DMS 273 treated with DMSO at 0.1 percent for 48 hours (cell line): Measurements from ENCODE around the gene STAP2.

ENCODE experiments used
- DNase-seq: peaks from one replicate; lab custom pipeline; 2025; lab: John Stamatoyannopoulos, UW

The STAP2 gene

DNA sequence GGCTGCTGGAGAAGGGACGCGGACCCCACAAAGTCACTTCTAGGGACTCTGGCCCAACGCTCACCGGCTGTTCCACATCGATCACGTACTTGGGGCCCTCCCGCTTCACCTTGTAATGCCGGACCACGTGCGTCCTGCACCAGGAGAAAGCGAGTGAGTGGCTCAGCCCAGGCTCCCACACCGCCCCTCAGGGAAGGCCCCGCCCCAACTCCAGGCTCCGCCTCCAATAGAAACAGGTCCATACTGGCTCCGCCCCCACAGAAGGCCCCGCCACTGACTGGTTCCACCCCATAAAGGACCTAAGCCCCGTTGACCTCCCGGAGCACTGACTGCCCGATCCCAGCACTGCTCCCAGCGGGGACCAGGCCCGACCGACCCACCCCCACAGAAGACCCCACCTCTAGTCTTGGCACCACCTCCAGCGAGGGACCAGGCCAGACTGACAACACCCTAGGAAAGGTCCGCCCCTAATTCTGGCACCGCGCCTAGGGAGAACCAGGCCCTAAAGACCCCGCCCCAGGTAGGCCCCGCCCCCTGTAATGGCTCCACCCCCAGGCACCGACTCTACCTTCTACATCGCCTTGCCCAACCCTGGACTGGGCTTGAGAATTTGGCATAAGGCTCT is 11.3 kb downstream of the STAP2 start:
- no peak for DNase-seq

DNA sequence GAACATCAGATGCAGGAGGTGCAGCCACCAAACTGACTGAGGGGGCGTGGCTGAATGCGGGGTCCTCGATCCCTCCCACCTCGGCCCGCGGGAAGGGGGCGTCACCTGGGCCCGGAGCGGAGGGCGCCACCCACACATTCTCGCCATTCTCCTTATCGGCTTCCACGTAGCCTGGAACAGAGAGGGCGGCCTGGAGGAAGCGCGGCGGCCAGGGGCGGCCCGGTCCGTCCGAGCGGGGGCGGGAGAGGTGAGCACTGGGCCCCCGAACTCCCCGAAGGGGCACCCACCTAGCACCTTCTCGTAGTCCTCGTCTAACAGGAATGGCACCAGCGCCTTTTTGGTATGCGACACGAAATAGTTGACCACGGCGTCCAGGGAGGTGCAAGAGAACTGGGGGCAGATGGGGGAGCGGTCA is 11.8 kb downstream of the STAP2 start:
- DNase-seq, result no peak

DNA sequence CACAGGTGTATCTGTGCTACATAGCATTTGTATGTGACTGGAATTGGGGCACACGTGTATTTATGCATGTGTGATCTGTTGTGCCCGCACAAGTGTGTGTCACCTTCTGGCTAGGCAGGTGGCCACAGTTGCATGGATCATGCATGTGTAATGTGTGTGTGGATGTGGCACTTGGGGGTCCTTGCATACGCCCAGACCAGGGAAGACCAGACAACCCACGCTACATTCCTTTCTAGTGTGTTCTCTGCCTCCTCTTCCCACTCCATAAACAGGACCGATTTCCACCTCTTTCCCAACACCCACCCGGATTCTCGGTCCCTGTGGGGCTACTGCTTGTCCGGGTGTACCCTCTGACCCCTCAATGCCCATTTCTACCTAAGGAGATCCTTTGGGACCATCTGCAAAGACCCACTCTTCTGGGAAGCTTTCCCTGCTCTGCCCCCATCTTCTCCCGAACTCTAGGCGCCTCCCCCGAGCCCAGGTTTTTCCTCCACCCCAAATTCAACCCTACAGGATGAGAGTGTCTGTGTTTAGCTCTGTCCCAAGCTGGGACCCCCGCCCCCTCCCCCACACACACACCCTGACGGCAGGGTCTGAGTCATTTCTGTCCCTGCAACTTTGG is 12.3 kb downstream of the STAP2 start:
- DNase-seq, result no peak

DNA sequence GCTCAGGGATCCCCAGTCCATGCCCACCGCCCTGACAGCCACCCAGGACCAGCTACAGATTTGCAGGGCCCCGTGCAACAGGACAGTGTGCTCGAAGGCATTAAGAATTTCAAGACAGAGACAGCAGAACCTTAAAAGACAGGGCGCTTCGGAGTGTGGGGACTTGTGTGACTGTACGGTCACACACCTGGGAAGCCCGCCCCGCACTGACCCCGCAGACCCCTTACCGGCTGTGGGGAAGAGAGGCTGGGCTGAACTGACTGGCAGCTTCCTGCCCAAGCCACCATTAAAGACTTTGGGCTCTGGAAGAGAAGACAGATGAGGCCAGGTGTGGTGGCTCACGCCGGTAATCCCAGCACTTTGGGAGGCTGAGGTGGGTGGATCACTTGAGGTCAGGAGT is 14.4 kb downstream of the STAP2 start:
- no peak for DNase-seq

DNA sequence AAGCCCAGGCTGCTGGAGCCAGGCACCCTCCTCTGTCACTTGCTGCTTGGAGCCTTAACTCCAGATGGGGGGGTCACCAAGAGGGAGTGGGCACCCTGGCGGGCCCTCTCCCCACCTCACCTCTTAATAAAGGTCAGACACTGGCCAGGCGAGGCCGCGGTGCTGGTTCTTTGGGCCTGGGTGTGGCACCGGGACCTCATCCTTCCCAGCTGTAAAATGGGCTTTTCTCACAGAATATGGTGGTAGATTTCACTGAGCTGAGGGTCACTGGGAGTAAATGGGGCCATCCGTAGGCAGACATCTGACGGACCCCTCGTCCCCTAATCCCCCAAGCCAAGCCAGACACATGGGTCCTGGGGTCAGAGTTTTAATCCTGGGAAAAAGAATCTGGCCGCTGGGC is 14.9 kb downstream of the STAP2 start:
- no peak for DNase-seq

DNA sequence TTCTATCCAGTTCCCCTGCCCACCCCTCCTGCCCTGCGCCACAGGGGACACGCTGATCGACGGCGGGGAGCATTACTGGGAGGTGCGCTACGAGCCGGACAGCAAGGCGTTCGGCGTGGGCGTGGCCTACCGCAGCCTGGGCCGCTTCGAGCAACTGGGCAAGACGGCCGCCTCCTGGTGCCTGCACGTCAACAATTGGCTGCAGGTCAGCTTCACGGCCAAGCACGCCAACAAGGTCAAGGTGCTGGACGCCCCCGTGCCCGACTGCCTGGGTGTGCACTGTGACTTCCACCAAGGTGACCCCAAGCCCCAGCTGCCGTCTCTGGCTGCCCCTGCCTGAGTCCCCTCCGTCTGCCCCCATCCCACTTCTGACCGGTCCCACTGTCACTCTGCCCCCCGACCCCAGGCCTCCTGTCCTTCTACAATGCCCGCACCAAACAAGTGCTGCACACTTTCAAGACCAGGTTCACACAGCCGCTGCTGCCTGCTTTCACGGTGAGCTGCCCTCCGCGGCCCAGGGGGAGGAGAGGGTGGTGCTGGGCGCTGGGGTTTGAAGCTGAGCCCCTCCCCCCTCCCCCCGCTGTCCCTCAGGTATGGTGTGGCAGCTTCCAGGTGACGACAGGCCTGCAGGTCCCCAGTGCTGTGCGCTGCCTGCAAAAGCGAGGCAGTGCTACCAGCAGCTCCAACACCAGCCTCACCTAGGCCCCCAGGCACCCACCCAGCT is 15.5 kb downstream of the STAP2 start:
- DNase-seq, result no peak

DNA sequence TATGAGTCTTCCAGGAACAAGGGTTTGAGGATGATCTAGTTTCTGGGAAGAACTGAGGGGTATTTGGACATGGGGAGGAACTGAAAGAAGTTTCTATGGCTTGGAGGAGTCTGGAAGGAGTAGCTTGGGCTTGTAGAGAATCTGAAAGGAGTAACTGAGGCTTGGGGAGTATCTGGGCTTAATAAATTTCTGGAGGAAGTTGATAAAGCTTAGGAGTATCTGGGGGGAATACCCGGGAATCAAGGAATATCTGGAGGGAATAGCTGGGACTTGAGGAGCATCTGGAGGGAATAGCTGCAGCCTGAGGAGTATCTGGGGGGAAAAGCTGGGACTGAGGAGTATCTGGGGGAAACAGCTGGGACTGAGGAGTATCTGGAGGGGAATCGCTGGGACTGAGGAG is 18.2 kb downstream of the STAP2 start:
- no peak for DNase-seq

DNA sequence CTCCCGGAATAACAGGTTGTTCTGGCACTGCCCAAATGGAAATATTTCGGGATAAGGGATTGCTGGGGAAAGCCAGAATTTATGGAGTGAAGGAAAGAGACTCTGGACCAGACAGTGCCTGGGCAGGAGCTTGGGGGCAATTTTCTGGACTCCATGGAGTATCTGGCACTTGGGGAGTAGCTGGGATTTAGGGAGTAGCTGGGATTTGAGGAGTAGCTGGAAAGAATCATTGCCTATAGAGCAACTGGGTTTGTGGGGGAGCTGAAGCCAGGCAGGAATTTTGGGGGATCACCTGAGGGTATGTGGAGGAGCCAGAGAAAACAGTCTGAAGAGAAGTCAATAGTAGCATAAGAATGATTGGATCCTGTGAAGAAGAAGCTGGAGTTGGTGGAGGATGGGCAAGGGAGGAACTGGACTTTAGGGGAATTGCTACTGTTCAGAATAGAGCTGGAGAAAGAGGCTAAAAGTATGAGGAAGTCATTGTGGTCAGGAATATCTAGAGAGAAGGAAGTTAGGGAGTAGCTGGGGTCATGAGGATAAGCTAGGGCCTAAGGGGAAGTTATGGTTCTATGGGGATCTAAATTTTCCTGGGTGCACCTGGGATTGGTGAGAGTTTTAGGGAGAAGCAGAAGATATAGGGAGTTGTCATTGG is 19.4 kb downstream of the STAP2 start:
- DNase-seq, result no peak

DNA sequence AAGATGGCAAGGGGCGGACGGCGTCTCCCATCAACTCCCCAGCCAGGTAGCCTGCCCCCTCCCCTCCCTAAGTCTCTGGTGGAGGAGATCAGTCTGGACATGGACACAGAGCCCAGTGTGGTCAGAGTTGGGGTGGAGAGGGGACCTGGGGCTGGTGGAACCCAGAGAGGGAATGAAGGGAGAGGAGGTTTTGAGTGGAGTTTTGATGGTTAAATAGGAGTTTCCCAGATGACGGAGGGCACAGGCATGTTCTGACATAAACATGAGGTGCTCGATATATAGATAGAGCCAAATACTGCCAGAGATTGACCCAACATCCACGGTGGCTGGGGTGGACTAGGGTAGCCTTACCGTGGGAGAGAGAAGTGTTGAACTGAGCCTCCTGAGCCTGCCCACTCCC is 20.2 kb downstream of the STAP2 start:
- DNase-seq, result no peak

DNA sequence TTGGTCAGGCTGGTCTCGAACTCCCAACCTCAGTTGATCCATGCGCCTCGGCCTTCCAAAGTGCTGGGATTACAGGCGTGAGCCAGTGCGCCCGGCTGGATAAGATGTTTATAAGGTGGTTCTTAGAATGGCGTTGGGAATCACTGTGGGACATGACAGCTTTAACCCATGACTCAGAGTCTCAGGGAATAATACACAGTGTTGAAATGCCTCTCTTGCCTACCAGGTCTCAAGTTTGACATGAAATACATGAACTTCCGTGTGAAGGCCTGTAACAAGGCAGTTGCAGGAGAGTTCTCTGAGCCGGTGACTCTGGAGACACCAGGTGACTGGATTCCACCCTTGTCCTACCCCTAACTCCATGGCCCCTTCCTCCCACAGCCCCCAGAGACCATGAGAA is 21.7 kb downstream of the STAP2 start:
- no peak for DNase-seq

DNA sequence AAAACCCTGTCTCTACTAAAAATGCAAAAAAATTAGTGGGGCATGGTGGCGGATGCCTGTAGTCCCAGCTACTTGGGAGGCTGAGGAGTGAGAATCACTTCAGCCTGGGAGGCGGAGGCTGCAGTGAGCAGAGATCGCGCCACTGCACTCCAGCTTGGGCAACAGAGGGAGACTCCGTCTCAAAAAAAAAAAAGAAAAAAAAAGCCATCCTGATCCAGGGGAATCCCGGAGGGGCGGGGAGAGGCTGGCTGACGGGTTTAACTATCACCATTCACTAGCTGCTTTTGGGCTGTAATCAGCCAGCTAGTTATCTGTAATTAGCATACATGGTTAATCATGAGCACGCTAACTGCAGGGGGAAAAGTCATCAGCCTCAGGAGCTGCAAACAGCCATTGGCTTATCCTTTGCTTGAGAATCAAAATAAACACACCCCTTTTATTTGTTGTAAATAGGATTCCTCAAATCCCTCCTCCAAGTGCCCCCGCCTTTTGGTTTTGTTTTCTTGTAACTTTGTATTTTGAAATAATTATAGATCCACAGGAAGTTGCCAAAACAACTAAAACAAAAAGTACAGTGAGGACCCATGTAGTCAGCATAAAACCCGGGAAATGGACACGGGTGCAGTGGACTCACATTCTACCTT is 24.7 kb downstream of the STAP2 start:
- no peak for DNase-seq

DNA sequence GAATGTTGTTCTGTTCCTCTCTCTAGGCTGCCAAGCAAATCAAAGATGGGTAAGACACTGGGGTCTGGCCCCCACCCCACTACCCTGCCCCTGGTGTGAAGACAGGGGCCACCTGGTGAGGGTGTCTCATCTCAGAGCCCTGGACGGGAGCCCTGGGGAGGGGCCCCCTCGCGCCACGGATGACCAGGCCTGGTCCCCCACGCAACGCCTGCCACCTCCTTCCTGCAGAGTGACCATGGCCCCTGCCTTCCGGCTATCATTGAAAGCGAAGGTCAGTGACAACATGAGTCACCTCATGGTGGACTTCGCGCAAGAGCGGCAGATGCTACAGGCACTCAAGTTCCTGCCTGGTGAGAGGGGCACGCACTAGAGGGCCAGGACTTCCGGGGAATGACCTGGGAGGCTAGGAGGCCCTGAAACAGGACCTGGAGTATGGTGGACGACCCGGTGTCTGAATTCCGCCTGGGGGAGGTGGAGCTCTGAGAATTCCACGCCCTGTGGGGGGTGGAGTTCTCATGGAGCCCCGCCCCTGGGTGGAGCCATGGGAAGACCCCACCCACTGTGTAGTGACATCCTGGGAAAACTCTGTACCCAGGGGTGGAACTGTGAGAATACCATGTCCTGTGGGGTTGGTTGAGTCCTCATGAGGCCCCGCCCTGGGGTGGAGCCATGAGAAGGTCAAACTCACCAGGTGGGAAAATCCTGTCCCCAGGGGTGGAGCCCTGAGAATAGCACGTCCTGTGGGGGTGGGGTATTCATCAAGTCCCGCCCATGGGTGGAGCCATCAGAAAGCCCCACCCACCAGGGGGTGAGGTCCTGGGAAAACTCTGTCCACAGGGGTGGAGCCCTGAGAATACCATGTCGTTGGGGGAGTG is 28.1 kb downstream of the STAP2 start:
- DNase-seq, result no peak

DNA sequence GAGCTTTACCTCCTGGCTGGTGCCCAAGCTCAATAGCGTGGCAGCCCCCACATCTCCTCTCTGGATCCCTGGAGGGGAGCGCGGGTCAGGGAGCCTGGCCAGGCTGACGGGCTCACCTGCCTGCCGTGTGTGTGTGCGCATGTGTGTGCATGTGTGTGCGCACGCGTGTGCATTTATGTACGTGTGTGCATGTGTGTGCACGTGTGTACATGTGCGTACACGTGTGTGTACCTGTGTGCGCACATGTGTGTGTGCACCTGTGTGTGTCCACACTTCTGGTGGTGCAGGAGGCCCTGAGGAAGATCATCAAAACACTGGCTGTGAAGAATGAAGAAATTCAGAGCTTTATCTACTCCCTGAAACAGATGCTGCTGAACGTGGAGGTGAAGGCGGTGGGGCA is 33.0 kb downstream of the STAP2 start:
- DNase-seq, result no peak

DNA sequence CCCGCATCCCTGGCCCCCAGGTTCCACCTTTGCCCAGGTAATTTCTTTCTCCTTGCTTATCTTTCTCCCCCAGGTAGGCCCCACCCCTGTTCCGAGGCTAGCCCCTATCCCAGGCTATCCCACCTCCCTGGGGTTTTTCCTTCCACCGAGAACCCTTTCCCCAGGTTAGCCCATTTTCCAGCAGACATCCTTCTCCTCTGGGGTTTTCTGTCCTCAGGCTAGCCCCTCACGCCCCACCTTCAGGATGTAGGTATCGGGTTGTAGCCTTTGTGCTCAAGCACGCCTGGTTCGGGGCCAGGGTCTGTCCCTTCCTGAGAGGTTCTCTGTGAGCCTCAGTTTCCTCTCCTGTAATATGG is 33.4 kb downstream of the STAP2 start:
- no peak for DNase-seq

DNA sequence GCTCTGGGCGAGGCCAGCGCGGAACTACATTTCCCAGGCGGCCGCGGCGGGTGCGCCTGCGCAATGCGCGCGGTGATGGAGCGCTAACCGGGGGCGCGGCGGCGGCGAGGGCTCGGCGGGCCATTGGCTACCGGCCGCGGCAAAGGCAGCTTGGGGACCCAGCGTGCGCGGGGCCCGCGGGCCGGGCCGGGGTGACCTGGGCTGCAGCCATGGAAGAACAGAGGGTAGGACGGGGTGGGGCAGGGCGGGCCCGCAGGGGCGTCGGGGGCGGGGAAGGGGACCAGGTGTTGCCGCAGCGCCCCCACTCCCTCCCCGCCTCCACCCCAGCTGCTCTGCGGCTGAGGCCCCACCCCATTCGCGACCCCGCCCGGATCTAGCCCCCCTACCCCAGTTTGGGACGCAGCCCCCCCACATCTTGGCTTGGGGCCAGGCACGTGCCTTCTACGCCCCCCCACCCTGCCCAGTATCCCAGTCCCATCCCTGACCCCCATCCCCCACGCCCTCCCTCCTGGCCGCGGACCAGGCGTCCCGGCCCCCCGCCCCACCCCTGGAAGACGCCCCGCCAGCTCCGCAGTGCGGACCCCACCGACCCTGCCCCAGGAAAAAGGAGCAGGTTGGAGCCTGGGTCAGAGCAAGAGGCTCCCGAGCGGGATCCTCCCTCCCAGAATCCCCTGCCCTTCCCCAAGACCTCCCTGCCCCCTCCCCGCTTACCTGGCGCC is 33.9 kb downstream of the STAP2 start, which contains the start of gene FSD1:
FSD1 (plus strand) TSS at position 61 of the 719 bp plus-strand sequence; CDS start at position 210, 149 bp downstream.
- DNase-seq, result peak; percentile 58

DNA sequence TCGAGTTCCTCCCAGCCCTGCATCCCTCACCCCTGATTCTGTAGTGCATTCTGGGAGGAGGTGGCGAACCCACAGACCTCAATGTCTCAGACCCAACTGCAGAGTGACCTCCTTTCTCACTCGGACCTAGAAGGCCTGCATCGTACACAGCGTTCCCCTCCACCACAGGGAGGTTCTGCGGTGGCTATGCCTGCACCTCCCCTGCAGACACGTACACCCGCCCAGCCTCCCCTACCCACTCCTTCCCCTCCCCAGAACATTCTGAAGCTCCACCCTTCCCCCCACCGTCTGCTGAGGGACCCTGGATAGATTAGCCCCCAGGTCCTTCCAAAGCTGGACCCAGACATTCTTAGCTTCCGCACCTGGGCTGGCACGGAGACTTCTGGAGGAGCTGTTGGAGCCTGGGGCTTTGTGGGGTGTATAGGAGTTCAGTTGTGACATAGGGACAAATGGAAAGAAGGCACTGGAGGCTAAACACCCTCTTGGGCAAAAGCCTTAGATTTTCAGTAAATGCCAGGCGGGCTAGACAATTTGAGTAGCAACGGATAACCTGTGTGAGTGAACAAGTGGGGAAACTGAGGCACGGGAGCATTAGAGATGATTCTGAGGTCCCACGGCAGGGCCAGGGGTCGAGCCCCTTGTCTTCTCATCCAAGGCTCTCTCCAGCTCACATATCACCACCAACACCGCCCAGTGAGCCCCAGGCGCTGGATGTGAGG is 34.6 kb downstream of the STAP2 start:
- DNase-seq, result no peak

DNA sequence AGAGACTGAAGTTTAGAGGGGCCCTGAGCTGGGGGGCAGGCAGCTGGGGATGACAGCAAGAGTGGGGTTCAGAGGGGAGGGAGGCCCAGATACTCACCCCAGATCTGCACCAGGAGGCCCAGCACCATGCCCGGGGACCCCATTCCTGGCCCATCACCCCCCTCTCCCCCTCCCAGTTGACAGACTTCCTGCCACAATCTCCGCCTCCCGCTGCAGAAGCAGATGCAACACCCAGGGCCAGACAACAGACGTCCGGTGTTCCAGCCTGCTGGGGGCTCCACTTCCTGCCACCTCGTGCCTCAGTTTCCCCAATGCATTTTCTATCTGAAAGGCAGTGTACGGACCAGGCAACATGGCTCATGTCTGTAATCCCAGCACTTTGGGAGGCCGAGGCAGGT is 36.4 kb downstream of the STAP2 start, which contains the start of gene TMIGD2:
TMIGD2 (minus strand) TSS at position 147 of the 398 bp plus-strand sequence; CDS start at position 143, 4 bp downstream.
- no peak for DNase-seq

DNA sequence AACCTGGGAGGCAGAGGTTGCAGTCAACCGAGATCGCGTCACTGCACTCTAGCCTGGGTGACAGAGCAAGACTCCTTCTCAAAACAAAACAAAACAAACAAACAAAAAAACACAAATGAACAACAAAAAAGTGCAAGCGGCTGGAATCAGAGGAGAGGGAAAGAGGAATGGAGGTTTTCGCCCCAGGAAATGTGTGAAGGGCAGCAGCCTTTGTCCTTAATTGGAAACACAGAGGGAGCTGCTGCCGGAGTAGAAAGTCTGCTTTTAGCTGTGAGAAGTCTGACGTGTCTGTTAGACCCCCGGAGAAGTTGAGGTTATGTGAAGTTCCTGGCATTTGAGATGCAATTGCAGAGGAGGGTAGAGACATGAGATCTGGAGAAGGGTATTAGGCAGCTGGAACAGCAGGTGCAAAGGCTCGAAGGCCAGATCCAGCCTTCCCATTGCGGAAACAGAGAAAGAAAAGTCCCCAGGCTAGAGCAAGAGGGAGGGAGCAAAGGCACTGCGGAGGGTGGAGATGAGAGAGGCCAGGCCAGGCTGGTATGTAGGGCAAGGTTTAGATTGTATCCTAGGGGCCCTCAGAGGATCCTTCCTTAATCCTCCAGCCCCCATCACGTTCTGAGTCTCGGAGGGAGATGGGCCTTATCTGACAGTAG is 36.9 kb downstream of the STAP2 start:
- DNase-seq, result no peak

DNA sequence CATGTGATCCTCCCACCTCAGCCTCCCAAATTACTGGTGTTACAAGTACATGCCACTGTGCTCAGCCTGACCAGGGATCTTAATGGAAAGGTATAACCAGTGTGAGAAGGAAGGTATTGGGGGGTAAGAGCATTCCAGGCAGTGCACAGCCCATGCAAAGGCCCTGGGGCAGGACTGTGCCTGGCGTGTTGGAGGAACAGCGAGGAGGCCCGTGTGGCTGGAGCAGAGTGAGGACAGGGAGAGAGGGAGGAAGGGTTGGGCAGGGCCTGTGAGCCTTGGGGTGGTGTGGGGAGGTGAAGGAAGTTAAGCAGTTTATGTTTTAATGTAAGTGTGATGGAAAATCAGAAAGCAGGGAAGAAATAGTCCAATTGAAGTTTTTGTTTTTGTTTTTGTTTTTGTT is 38.0 kb downstream of the STAP2 start:
- DNase-seq, result no peak
